ENCODE measurements around the gene PTMA.

DNA sequence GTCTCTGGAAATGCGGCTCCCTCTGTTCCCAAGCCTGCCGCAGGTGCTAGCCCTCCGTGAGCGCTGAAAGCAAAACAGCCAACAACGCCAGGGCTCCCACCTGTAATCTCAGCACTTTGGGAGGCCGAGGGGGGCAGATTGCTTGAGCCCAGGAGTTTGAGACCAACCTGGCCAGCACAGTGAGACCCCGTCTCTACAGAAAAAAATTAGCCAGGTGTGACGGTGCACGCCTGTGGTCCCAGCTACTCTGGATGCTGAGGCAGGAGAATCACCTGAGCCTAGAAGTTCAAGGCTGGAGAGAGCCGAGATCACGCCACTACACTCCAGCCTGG, 41.3 kb upstream of the PTMA start:
- TF ChIP-seq, protein P1, sequence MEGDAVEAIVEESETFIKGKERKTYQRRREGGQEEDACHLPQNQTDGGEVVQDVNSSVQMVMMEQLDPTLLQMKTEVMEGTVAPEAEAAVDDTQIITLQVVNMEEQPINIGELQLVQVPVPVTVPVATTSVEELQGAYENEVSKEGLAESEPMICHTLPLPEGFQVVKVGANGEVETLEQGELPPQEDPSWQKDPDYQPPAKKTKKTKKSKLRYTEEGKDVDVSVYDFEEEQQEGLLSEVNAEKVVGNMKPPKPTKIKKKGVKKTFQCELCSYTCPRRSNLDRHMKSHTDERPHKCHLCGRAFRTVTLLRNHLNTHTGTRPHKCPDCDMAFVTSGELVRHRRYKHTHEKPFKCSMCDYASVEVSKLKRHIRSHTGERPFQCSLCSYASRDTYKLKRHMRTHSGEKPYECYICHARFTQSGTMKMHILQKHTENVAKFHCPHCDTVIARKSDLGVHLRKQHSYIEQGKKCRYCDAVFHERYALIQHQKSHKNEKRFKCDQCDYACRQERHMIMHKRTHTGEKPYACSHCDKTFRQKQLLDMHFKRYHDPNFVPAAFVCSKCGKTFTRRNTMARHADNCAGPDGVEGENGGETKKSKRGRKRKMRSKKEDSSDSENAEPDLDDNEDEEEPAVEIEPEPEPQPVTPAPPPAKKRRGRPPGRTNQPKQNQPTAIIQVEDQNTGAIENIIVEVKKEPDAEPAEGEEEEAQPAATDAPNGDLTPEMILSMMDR (IDR thresholded peaks at IDR 0.05; ENCODE audit: insufficient read depth, low read length, poor library complexity, severe bottlenecking) = no peak
- no peak for TF ChIP-seq EZH2phosphoT487 (conservative IDR thresholded peaks at IDR 0.05; ENCODE audit: low read length)
